GM19023 (cell line): Measurements from ENCODE around the gene RECK.
A peak's percentile ranks its signal among the peaks of the same experiment; 100 is the strongest.
"Not testable (repeated sequence)": the region's sequence is repeated elsewhere in the genome, so short reads cannot be mapped to it uniquely, and the experiment has no call there.

ENCODE experiments used
- ATAC-seq: cut with Tn5 transposase; IDR thresholded peaks from one replicate; pipeline ENCODE4 v1.9.1; 2021; ENCODE audit warnings: mild to moderate bottlenecking, moderate library complexity; ENCODE audit not compliant: unreplicated experiment

Gene RECK

DNA sequence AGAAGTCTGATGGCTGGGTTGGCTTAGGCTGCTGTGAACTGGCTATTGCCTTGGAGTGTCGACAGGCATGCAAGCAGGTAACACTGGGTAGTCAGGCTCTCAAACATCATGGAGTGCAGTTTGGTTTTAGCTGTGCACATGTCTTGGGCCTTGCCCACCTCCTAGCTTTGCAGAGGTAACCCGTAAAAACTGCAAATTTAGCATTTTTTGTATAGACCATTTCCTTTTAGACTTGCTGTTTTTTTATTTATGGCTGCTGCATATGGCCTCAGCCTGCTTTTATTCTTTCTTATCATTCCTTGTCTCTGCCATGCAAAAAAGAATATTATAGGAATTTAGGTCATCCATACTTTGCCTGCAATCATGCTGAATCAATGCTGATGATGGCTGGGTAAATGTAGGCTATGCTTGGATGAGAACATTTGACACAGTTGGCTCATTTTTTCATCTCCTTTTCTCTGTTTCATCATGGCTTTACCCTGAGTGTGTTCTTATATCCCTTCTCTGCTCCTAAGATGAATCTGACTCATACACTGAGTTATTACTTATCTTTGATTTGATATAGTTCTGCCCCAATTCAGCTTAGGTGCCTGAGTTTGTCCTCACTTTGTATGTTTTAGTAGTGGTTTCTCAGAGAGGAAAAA is 27.2 kb downstream of the RECK start:
- ATAC-seq = no peak

DNA sequence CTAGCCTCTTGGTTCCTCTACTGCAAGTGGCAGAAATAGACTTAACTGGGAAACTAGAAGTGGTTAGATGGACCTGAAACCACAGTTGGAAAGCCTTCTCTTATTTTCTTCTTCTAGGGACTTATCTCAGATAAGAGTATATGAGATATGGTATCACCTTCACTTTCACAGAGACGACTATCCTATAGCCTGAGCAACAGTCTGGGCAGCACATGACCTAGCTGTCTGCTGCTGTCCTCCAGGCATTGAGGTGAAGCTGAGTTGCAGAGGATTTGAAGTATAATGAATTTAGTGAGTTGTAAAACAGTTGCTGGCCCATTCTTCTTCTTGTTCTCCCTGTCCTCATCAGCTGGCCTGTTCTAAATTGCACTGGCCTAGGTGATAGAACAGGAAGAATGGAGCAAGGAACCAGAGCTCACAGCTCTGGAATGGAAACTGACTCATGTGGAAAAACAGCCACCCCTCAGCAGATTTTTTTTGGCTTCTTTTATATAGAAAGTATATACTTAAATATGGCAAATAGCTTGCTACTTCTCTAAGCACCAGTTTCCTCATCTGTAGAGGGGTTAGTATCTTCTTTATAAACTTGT is 27.8 kb downstream of the RECK start:
- no peak for ATAC-seq

DNA sequence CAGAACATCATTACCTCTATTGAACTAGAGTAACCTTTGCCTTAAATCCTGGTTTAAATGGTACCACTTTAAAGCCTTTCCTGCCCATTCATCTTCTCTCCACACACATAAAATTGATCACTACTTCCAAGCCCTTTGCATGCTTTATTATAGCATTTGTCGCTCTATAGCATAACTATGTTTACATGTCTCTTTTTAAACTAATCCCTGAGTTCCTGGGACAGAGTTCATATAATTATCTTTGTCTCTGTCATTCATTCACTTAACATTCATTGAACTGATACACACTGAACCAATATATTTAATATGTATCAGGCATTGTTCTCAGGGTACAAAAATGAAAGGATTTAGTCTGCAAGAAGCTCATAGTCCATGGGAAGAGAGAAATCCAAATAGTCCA is 37.3 kb downstream of the RECK start:
- ATAC-seq = no peak

DNA sequence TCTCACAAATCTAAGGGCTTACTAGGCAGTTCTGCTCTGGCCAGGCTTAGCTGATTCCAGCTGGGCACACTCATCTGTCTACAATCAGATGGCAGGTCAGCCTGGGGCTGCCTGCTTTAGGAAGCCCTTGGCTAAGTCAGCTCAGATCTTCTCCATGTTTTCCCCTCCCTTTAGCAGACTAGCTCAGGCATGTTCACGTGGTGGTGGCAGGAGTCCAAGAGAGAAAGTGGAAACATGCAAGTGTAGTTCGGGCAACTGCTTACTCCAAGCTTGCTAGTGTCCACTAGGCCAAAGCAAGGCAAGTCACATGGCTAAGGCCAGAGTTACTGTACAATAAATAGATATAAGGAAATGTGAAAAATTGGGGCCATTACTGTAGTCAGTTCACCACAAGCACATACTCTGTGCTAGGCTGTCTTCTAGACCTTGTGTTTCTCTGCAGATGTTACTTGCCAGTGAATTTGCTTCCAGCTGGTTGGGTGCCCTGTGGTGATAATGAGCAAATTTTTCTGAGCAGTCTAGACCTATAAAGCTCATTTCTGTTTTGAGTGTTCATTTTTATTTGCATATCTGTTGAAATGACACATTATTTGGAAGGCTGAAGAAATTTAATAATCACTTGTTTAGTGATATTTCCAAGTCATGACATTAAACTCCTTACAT is 38.3 kb downstream of the RECK start:
- no peak for ATAC-seq

DNA sequence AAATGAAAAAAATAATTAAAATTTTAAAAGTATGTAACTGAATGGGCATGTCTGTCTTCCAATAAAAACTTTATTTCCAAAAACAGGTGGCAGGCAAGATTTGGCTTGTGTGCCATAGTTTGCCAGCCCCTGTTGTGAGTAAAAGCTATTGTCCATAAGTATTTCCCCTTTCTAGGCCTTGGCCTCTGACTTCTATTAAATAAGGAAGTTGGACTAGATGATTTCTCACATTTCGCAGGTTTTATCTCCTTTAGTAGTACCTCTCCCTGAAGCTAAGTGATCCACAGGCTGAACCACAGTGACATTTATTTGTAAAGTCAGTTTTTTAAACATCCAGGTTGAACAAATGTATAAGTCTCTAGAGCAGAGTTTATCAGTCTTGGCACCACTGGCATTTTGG is 41.3 kb downstream of the RECK start:
- ATAC-seq = no peak

DNA sequence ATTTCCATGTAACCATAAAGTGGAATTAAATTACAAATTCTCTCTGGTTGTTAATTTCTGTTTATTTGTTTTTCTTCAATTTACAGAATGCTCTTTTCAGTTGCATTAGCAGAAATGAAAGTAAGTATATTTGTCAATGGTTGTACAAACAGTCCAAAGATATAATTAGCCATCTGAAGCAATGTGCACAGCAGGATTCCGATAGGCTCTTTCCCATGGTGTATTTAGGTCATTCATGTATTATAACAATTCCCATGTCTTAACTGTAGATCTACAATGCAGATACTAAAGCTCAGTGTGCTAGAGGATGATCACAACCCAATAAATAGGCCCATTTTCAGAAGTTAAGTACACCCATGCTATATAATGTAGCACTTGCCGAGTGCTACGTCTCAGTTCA is 43.8 kb downstream of the RECK start:
- no peak for ATAC-seq

DNA sequence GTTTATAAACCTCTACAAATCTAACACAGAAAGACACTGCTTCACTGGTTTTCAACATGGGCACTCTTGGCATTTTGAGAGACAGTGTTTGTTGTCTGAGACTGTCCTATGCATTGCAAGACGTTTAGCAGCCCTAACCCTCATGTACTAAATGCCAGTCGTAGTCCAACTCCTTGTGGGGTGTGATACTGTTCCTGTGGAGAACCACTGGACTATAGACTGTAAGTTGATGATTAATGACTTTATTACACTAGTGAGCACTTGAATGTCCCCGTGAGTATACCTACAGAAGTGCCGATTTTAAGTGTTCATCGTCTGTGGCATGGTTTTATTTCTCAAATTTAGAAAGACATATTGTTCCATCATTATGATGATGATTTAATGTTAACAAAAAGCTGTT is 46.2 kb downstream of the RECK start:
- no peak for ATAC-seq

DNA sequence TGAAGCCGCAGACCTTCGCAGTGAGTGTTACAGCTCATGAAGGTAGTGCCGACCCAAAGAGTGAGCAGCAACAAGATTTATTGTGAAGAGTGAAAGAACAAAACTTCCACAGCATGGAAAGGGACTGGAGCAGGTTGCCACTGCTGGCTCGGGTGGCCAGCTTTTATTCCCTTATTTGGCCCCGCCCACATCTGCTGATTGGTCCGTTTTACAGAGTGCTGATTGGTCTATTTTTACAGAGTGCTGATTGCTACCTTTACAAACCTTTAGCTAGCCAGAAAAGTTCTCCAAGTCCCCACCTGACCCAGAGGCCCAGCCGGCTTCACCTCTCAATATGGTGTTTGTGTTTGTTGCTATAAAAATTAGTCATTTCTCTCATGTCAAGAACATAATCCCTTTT is 49.7 kb downstream of the RECK start:
- ATAC-seq = no peak

DNA sequence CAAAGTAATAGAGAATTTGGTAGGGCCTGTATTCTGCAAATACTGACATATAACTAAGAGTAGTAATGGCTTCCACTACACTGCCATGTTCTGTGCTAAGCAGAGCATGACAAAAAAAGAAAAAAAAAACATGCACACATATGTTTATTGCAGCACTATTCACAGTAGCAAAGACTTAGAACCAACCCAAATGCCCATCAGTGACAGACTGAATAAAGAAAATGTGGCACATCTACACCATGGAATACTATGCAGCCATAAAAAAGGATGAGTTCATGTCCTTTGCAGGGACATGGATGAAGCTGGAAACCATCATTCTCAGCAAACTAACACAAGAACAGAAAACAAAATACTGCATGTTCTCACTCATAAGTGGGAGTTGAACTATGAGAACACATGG is 50.3 kb downstream of the RECK start:
- not testable (repeated sequence) for ATAC-seq

DNA sequence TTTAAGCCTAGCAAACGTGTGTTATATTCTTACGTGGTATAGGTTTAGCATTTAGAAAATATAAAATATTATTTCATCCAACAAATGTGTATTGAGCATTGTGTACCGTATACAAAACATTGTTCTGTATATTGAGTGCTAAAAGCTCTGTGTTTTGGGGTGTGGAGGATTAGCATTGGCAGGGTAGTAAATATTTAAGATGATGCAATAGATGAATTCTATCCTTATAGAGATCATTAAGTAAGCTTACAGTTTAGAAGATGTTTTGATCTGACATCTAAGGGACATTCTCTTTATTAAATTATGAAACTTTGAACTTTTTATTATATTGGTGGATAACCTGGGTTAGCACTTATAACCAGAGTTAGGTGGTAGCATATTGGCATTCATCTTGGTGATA is 51.3 kb downstream of the RECK start:
- ATAC-seq = no peak

DNA sequence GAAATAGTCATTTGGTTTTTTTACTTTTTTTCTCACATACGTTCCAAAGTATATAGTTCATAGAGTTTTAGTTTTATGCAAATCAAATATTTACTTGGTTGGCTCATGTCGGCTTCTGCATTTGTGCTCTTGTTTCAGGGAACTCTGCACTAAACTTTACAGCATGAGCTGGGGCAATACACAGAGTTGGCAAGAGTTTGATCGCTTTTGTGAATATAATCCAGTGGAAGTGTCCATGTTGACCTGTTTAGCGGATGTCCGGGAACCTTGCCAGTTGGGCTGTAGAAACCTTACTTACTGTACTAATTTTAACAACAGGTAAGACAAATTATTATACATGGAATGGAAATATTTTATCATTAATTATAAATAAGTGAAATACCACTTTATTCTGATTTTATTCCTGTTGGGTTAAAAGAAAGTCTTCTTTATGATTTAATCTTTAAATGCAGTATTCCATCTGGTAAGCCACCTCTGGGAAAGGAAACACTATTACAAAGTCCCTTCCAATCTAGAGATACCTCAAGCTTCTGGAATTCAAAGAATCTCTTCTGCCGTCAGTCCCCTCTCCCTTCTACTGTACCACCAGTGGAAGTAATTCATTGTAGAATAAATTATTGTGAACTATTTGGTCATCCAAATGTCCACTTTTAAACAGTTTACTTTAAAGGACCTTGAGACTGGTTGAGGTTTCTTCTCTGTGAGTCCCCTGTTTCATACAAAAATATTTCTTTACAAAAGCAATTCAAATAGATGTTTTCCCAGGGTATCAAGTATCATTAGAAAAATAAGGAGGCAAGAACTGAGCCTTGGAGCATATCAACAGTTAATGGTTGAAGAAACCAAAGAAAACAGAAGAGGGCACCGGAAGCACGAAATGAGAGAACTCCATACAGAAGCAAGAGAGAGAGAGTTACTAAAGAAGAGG is 54.6 kb downstream of the RECK start:
- ATAC-seq = no peak

DNA sequence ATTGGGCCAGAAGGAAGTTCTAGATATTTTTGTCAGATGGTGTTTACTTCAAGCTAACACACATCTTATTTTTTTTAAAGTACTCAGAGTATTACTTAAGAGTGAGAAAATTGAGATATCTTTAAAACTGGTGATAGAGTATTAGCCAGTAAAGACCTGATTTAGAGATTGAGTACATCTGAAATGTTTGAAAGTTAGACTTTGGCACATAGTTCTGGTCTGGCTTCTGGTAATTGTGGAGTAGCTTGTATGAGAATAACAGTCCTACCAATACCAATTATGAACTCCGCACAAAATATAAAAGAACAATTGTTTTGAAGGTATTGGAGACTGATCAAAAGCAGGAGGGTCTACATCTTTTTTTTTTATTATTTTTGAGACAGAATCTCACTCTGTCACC is 55.3 kb downstream of the RECK start:
- no peak for ATAC-seq

DNA sequence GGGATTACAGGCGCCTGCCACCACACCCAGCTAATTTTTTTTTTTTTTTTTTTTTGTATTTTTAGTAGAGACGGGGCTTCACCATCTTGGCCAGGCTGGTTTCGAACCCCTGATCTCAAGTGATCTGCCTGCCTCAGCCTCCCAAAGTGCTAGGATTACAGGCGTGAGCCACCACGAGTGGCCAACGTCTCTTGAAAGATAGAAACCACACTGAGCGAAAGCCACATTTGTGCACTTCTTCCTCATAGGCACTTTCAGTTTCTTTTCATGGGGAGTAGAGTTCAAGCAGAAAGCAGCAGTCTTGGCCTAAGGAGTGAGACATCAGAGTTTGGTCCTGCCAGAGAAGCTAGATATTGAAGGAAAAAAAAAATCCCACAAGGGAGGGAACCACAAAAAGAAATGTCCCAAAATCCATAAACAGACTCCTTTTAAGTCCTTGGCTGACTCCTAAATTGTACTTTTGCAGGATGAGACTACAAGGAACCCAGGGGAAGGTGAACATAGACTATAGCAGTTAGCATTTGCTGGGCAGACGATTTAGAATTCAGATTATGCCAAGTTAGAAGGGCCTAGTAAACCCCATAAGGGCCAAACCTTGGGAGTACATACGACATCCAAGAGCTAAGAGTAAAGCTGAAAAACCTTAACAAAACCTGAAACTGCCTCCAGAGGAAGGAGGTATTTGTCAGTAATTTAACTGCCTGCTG is 55.9 kb downstream of the RECK start:
- peak; percentile 91 for ATAC-seq

DNA sequence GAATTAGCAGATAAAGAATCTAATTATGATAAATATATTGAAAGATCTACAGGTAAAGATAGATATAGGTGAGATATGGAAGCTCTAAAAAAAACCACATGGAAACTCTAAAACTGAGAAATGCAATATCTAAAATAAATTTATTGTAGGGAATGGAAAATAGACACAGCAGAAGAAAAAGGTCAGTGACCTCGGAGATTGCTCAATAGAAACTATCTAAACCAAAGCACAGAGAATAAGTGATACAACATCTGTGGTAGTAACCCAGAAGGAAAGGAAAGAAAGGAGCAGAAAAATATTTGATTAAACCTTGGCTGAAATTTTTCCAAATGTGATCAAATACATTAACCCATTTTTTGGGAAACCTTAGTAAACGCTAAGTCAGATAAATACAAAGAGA is 56.7 kb downstream of the RECK start:
- ATAC-seq = no peak

DNA sequence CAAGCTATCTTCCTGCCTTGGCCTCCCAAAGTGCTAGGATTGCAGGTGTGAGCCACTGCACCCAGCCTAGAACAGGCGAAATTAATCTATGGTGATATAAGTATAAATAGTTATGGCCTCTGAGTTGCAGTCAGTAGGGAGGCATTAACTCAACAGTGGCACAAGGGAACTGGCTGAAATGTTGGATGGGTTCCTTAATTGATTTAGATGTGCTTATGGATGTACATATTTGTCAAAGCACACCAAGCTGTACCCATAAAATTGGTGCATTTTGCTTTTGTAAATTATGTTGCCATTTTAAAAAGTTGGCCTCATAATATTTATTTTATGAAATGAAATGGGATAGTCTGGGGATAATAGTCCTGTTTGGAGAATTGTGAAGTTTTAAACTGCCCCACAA is 63.0 kb downstream of the RECK start:
- no peak for ATAC-seq

DNA sequence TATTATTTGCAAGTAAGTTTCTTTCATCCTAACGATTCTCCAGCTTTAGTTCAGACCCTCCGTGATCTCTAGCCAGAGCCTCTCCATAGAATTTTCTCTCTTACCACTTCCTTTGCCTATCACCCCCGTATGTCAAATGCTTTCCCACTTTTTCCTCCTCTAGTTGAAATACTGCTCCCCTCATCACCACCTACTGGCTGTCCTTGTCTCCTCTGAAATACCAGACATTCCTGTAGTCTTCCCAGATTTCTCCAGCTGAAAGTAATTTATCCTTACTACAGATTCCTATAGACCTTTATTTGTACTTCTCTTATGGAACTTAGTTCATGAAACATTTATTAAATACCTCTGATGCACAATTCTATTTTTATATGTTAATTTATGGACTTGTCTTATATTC is 63.8 kb downstream of the RECK start:
- no peak for ATAC-seq

DNA sequence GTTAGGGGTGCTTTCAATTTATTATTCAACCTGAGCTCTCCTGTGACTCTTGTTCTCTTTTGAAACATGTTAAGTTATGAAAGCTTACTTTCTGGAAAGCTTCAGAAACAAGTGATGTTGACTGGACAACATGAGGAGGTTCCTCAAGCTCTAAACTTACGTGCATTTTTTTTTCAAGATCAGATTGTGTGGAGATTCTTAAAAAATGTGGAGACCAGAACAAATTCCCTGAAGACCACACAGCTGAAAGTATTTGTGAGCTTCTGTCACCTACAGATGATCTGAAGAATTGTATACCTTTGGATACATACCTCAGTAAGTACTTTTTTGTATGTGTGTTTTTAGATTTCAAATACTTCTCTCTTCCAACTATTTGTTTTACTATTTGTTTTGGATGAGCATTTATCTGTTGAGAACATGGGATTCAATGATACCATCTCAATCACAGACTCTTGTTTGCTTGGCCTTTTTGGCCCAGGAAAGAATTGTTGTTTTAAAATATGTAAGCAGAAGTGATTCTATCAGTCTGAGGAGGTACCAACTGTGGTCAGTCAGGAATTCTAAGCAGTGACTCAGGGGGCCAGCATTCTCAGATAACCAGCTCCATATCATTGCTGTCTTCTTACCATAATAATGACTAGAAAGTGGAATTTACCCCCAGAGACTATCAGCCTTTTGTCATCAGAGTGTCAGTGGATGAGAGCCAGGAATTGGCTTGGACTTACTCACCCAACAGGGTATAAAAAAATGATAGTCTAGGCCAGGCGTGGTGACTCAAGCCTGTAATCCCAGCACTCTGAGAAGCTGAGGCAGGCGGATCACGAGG is 65.4 kb downstream of the RECK start:
- no peak for ATAC-seq

DNA sequence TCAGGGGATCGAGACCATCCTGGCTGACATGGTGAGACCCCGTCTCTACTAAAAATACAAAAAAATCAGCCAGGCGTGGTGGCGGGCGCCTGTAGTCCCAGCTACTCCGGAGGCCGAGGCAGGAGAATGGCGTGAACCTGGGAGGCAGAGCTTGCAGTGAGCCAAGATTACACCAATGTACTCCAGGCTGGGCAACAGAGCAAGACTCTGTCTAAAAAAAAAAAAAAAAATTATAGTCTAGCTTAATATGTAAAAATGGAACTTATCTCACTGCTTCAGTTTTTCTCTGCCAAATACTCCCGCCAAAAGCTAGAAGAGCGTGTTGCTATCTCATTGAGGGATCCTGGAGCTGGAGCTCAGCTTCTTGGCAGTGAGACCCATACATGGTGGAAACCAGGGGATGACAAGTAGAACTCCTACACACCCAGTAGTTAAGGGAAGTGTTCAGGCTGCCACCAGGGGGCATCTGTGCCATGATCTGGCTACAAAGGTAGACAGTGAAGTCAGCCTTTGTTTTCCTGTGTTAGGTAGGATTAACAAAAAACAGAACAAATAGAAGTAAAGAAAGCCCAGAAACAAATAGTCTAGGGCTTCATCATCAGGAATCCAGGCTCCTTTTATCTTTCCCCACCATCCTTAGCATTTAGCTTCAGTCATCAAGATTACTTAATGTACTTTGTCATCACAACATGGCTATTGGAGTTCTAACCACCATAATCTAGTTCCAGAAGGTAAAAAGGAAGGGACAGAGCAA is 66.2 kb downstream of the RECK start:
- ATAC-seq = peak; percentile 88

DNA sequence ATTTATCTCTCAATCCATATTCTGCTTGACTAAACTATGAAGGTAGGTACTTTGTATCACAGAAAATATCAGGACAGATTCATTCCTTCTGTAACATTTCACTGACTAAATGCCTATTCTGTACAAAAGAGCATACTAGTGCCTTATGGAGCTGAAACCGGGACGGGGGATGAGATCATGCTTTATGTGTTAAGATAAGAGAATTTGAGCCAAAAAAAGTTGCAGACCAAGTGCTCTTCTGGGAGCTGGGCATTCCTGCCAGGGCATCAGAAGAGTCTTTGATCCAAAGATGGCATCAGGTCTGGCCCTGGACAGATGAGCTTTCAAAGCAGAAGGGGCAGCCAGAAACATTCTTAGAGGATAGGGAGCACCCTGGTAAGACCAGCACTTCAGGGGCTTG is 72.4 kb downstream of the RECK start:
- no peak for ATAC-seq
